Upper lobe of left lung (tissue), 6 donors: Measurements from ENCODE around the gene PCDHA10. TPM values are rescaled to one million over a fixed set of nuclear protein-coding genes. Genes with fewer than 3 reads are reported as not detected.

Experiments
- ATAC-seq, 2 donors: fragments of 200-7000 bp; cut with Tn5 transposase; one replicate each; pipeline ENCODE4 v1.9.1; 2022; ENCODE audit warnings: mild to moderate bottlenecking in 2 of 2, moderate library complexity in 2 of 2; ENCODE audit not compliant: low FRiP score in 2 of 2
- DNase-seq, 2 donors: peaks; one replicate each; pipeline ENCODE4 v3.0.0-alpha.2; 2019 to 2020
- H3K27ac ChIP-seq, 4 donors: fragments of 200-600 bp; sonication (generic); one replicate each; pipeline ENCODE4 v1.5.1; 2016 to 2019
- H3K27me3 ChIP-seq, 4 donors: fragments of 200-600 bp; sonication (generic); one replicate each; pipeline ENCODE4 v1.5.1; 2017 to 2019
- H3K36me3 ChIP-seq, 4 donors: fragments of 200-600 bp; sonication (generic); one replicate each; pipeline ENCODE4 v1.5.1; 2016 to 2019
- H3K4me1 ChIP-seq, 4 donors: fragments of 200-600 bp; sonication (generic); one replicate each; pipeline ENCODE4 v1.5.1; 2018 to 2019
- H3K4me3 ChIP-seq, 4 donors: fragments of 200-600 bp; sonication (generic); one replicate each; pipeline ENCODE4 v1.5.1; 2017 to 2019; ENCODE audit warnings: mild to moderate bottlenecking in 2 of 4, moderate library complexity in 1 of 4
- H3K9me3 ChIP-seq, 4 donors: fragments of 200-600 bp; sonication (generic); one replicate each; pipeline ENCODE4 v1.5.1; 2018 to 2019
- EP300 ChIP-seq, 4 donors: sonication (generic); formaldehyde crosslinking; IDR thresholded peaks; one replicate each; pipeline ENCODE4 v1.5.1; 2017; ENCODE audit warnings: antibody characterized with exemption in 4 of 4, control low read depth in 2 of 4
- POLR2A ChIP-seq, 4 donors: fragments of 450-650 bp; IDR thresholded peaks; one replicate each; pipeline ENCODE4 v1.5.1; 2016 to 2017; ENCODE audit warnings: antibody characterized with exemption in 4 of 4, mild to moderate bottlenecking in 2 of 4
- POLR2AphosphoS5 ChIP-seq, 2 donors: sonication (generic); formaldehyde crosslinking; IDR thresholded peaks; one replicate each; pipeline ENCODE4 v1.5.1; 2017; ENCODE audit warnings: antibody characterized with exemption in 2 of 2
- WGBS, 2 donors: methylation state at CpG; one replicate each; pipeline ENCODE4 v1.1.5; 2017 to 2018; 5-methylcytosine and 5-hydroxymethylcytosine counted together
- total RNA-seq, 6 donors: library from RNA; depleted of rRNA in 4 of 6; stranded (reverse); fragments of >200 nt in 4 of 6; gene quantifications; one replicate each; pipeline versions ENCODE4 v1.1.0 to v1.2.1, GENCODE V29; 2016 to 2021
- TF ChIP-seq, protein P1 (sequence below), 6 experiments: fragments of 450-650 bp in 4 of 6; fragments of 200-600 bp in 2 of 6; sonication (generic) in 2 of 6; IDR thresholded peaks; one replicate each; pipeline ENCODE4 v1.5.1; 2016 to 2019; ENCODE audit warnings: antibody characterized with exemption in 6 of 6
- donor health status: DM: no; HTN: no; CAD: no; lungs with moderate emphysema.
- donor health status: DM: no; HTN: yes; CAD: no; lungs with severe emphysema.

PCDHA10 gene
- total RNA-seq, 6 donors from 2014 or later: 0.30 to 7.6 (median 2.2) TPM

DNA sequence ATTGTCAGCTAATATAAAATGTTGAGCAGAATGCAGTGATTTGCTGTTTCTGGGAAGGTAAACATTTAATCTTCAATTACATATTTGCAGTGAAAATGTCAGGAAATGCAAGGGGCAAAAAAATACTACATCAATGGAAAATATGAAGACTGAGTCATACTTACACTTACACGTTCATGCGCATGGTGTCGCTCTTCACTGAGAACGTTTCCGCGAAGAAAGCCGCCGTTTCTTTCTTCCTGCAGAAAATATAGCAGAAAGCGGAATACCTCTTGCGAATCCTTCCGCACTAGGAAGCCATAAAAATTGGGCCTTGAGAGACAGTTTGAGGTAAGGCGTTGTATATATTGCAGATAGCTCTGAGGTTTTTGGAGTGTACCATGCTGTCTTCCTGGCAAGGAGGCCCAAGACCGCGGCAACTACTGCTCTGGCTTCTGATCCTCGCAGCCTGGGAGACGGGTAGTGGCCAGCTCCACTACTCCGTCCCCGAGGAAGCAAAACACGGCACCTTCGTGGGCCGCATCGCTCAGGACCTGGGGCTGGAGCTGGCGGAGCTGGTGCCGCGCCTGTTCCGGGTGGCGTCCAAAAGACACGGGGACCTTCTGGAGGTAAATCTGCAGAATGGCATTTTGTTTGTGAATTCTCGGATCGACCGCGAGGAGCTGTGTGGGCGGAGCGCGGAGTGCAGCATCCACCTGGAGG is 26.3 kb downstream of the PCDHA10 start, which contains the start of gene PCDHA13:
PCDHA13 (plus strand) TSS at position 236 of the 702 bp plus-strand sequence; CDS start at position 381, 145 bp downstream.
- TF ChIP-seq, protein P1, sequence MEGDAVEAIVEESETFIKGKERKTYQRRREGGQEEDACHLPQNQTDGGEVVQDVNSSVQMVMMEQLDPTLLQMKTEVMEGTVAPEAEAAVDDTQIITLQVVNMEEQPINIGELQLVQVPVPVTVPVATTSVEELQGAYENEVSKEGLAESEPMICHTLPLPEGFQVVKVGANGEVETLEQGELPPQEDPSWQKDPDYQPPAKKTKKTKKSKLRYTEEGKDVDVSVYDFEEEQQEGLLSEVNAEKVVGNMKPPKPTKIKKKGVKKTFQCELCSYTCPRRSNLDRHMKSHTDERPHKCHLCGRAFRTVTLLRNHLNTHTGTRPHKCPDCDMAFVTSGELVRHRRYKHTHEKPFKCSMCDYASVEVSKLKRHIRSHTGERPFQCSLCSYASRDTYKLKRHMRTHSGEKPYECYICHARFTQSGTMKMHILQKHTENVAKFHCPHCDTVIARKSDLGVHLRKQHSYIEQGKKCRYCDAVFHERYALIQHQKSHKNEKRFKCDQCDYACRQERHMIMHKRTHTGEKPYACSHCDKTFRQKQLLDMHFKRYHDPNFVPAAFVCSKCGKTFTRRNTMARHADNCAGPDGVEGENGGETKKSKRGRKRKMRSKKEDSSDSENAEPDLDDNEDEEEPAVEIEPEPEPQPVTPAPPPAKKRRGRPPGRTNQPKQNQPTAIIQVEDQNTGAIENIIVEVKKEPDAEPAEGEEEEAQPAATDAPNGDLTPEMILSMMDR (IDR thresholded peaks at IDR 0.05): peak in 5 of 6 experiments; percentile 9 to 54 (median 21)
- TF ChIP-seq EP300 (IDR thresholded peaks at IDR 0.05) (no peak), POLR2AphosphoS5 (IDR thresholded peaks at IDR 0.05) (no peak), POLR2A (IDR thresholded peaks at IDR 0.05) (no peak)
- 18 to 19% methylated on average over 16 to 35 of the region's 35 CpGs for WGBS, 2 donors
- DNase-seq (peak in 1 of 2 donors; percentile 34), ATAC-seq (peak in 1 of 2 donors; percentile 59)
- H3K9me3 ChIP-seq: peaks cover 0 to 34% (median 20%) of the 10 kb centered on the region in 4 donors
- H3K27ac ChIP-seq: no peak within 1 kb of the TSS
- H3K27me3 ChIP-seq: peaks cover 0 to 4% (median 0%) of the 10 kb centered on the region in 4 donors
- H3K4me1 ChIP-seq: no peaks in the 10 kb centered on the region
- no peaks in the 10 kb centered on the region for H3K36me3 ChIP-seq
- H3K4me3 ChIP-seq: peak within 1 kb of the TSS in 3 of 4 donors; percentile 30 to 43 (median 34)

DNA sequence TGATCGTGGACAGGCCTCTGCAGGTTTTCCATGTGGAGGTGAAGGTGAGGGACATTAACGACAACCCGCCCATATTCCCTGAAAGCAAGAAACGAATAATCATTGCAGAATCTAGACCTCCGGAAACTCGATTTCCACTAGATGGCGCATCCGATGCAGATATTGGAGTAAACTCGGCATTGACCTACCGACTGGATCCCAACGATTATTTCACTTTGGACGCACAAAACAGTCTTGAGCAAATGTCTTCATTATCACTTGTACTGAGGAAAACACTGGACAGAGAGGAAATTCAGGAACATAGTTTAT is 26.8 kb downstream of the PCDHA10 start:
- ATAC-seq (peak in 1 of 2 donors; percentile 42), DNase-seq (no peak)
- Histone ChIP-seq H3K9me3 (peaks cover 0 to 29% (median 16%) of the 10 kb centered on the region in 4 donors), H3K36me3 (no peaks in the 10 kb centered on the region), H3K4me3 (peak overlapping the region in 3 of 4 donors; percentile 30 to 43 (median 34)), H3K4me1 (no peaks in the 10 kb centered on the region), H3K27me3 (peaks cover 0 to 4% (median 0%) of the 10 kb centered on the region in 4 donors), H3K27ac (no peak overlapping the region)
- TF ChIP-seq POLR2A (IDR thresholded peaks at IDR 0.05): no peak
- TF ChIP-seq, protein P1 (IDR thresholded peaks at IDR 0.05): peak in 2 of 6 experiments; percentile 20 to 23
- WGBS, 2 donors: 15 to 32% methylated on average over 12 of the region's 12 CpGs

DNA sequence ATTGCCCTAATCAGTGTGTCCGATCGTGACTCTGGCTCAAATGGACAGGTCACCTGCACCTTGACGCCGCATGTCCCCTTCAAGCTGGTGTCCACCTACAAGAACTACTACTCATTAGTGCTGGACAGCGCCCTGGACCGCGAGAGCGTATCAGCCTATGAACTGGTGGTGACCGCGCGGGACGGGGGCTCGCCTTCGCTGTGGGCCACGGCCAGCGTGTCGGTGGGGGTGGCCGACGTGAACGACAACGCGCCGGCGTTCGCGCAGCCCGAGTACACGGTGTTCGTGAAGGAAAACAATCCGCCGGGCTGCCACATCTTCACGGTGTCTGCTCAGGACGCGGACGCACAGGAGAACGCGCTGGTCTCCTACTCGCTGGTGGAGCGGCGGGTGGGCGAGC is 27.7 kb downstream of the PCDHA10 start:
- TF ChIP-seq POLR2A (IDR thresholded peaks at IDR 0.05): no peak
- no peak for TF ChIP-seq POLR2AphosphoS5 (IDR thresholded peaks at IDR 0.05)
- TF ChIP-seq, protein P1 (IDR thresholded peaks at IDR 0.05): no peak
- no peak for TF ChIP-seq EP300 (IDR thresholded peaks at IDR 0.05)
- no peak for ATAC-seq
- Histone ChIP-seq H3K27ac (no peak overlapping the region), H3K4me3 (no peak overlapping the region), H3K9me3 (peaks cover 0 to 28% (median 16%) of the 10 kb centered on the region in 4 donors), H3K27me3 (peaks cover 0 to 4% (median 0%) of the 10 kb centered on the region in 4 donors), H3K4me1 (no peaks in the 10 kb centered on the region), H3K36me3 (no peaks in the 10 kb centered on the region)
- 41 to 59% methylated on average over 22 to 41 of the region's 41 CpGs for WGBS, 2 donors
- no peak for DNase-seq

DNA sequence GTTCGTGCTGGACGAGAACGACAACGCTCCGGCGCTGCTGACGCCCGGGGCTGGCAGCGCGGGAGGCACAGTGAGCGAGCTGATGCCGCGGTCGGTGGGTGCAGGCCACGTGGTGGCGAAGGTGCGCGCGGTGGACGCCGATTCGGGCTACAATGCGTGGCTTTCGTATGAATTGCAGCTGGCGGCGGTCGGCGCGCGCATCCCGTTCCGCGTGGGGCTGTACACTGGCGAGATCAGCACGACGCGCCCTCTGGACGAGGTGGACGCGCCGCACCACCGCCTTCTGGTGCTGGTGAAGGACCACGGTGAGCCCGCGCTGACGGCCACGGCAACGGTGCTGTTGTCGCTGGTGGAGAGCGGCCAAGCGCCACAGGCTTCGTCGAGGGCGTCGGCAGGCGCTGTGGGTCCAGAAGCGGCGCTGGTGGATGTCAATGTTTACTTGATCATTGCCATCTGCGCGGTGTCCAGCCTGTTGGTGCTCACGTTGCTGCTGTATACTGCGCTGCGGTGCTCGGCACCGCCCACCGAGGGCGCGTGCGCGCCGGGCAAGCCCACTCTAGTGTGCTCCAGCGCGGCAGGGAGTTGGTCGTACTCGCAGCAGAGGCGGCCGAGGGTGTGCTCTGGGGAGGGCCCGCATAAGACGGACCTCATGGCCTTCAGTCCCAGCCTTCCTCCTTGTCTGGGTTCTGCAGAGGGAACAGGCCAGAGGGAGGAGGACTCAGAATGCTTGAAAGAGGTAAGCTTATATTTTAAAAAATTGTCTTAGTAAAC is 28.4 kb downstream of the PCDHA10 start:
- H3K36me3 ChIP-seq: no peaks in the 10 kb centered on the region
- TF ChIP-seq, protein P1 (IDR thresholded peaks at IDR 0.05): no peak
- TF ChIP-seq EP300 (IDR thresholded peaks at IDR 0.05) (no peak), POLR2AphosphoS5 (IDR thresholded peaks at IDR 0.05) (no peak), POLR2A (IDR thresholded peaks at IDR 0.05) (no peak)
- peaks cover 0 to 4% (median 0%) of the 10 kb centered on the region in 4 donors for H3K27me3 ChIP-seq
- ATAC-seq: peak in 1 of 2 donors; percentile 24
- 44 to 63% methylated on average over 39 to 53 of the region's 79 CpGs for WGBS, 2 donors
- H3K9me3 ChIP-seq: peaks cover 0 to 28% (median 16%) of the 10 kb centered on the region in 4 donors
- no peak overlapping the region for H3K4me3 ChIP-seq
- H3K27ac ChIP-seq: no peak overlapping the region
- DNase-seq: no peak
- H3K4me1 ChIP-seq: no peaks in the 10 kb centered on the region
